IPS DF 4.7 (cell line): Measurements from ENCODE around the gene ASB10.

Source experiments
- DNase-seq: peaks from one replicate; pipeline ENCODE4 v3.0.0-alpha.2; 2013; ENCODE audit warnings: low spot score; ENCODE audit errors: extremely low read depth

The ASB10 gene

GRCh38 chr7:151210087-151210854, 23.2 kb upstream of the ASB10 start, which contains the start of gene H2BK1:
Gene H2BK1 (minus strand): TSS chr7:151210488. CDS start chr7:151210318, 170 bp downstream.
- no peak for DNase-seq

DNA sequence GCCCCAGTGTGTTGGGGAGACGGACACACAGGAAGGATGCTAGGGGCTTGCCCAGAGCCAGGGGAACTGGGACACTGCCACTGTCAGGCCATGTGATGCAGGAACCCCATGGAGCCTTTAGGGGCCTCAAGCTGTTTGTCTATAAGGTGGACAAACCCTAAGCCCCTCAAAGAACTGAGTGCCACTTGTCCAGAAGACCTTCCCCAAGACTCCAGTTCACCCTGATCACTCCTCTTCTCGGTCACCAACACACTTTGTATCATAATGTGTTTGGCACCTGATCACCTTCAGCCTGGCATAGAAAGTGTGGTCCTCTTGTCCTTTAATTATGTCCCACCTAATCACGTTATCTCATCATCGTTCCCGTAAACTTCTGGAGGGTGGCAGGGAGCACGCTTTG, 22.5 kb upstream of the ASB10 start:
- no peak for DNase-seq

- no peak for DNase-seq
These were observed 21.3 kb upstream of the ASB10 start for GRCh38 chr7:151208253-151208862.

DNA sequence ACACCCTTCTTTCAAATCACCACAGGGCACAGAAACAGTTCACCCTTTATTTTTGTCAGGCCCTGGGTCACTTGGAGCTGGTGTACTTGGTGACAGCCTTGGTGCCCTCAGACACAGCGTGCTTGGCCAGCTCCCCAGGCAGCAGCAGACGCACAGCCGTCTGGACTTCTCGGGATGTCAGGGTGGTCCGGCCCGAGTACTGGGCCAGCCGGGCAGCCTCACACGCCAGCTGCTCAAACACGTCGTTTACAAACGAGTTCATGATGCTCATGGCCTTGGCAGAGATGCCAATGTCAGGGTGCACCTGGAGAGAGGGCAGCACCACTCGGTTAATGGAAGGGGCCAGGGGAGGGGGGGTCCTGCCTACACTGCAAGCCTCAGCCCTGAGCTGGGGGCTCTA, 20.8 kb upstream of the ASB10 start:
- no peak for DNase-seq

DNA sequence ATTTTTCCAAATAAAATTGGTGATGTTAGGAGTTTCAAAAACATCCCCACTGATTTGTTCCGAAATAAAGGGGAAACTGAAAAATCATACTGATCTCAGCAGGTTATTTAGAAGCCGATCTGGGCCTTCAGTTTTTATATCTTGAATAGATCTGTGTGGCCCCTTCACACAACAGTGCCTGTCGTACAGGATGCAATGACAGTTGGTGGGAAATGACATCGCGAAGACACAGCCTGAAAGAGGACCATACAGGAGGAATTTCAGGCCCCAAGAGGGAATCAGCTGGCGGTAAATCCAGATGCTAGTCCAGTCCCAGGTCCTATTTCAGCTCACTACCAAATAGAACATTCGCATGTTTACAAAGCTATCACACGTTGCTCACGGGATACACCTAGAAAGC, 20.3 kb upstream of the ASB10 start:
- DNase-seq = no peak

- no peak for DNase-seq
These were observed 19.9 kb upstream of the ASB10 start for GRCh38 chr7:151206914-151207313.

- DNase-seq = no peak
These were observed 18.7 kb upstream of the ASB10 start for GRCh38 chr7:151205730-151206129.

DNA sequence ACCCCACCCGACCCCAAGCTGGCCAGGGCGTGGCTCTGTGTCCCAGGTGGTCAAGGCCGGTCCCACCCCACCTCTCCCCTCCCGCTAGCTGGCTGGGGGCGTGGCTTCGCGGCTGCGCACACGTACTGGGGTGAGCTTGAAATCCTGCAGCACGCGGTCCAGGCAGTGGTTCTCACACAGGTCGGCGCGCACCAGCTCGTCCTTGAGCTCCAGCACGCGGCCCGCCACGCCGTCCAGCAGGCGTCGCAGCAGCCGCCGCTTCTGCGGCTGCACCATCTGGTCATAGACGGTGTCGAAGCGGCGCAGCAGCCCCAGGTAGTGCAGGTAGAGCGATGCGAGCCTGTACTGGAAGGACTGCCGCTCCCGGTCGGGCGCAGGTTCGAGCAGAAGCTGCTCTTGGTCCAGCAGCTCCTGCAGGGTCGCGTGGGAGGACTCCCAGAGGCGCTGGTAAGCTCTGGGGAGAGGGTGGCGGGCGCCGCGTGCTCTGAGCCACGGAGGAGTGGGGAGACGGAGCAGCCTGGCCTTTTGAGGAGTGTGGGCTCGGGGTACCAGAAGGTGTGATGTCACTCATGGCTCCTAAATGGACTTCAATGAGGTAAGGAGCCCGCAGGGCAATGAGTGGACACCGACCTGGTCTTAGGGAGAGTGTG, 17.5 kb upstream of the ASB10 start:
- no peak for DNase-seq

DNA sequence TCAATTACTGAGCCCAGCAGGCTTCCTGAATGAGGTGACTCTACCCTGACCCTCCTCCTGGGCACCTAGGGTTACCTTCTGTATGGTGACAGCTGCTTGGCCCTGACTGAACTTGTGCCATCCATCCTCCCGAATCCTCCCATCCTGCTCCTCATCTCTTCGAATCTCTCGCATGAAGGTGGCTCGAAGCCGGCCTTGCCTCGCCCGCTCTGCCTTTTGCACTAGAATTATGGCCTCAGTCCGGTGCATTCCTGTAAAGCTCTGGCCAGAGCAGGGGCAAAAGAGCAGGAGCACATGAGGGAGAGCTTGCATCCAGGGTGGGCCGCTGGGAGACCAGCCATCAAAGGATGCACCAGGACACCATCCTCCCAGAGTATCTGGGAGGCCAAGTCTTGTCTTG, 15.8 kb upstream of the ASB10 start:
- DNase-seq = no peak

DNA sequence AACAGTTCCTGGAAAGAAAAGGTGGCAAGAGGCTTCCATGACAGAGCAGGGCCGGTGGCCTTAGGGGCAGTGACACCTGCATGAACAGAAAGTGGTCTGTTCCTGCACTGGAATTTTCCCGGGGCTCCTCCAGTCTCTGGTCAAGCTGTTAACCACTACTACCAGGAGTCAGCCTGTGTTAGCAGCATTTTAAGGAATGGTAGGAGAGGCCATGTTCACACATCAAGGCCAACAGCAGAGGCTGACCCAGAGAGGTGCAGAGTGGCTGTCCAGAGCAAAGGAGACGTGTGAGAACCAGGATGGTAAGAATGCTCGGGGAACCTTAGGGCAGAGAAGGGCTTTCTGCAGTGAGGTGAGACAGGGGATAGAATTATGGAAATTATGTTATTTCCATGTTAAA, 14.7 kb upstream of the ASB10 start:
- DNase-seq = no peak

GRCh38 chr7:151201344-151201743, 14.3 kb upstream of the ASB10 start:
- no peak for DNase-seq

DNA sequence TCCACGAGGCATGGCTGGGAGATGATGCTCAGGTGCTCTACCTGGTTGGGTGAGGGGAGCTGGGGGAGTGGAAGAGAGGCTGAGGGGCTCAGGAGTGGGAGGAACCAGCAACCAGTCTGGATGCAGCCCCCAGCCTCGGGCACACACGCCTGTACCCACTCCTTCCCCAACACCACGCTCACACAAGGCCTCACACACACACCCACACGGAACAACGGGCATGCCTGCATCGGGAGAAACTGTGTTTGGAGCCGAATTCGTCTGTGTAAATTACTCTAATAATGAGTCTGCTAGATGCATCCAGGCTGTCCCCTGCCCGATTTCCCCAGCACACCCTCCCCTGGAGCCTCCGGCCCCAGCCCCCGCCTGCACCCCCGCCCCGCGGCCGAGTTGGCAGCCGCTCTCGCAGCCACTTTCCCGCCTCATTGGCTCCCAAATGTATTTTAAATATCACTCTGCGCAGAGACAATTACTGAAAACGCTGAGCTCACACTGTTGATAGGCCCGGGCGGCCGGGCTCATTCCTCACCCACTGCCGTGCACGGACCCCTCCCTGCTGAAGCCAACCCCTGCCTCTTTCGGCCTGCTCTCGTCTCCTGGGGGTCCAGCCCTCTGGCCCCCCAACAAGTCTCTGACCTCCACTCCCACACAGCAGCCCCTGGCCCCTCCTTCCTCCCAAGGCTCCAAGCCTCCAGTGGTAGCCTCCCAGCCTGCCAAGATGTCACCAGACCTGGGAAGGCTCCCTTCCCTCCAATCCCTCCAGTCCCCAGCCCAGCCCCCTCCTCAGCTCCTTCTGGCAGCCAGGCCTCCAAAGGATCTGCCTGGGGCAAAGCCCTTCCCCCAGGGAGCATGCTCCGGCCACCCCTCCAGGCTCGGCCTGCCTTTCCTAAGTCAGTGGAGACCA, 12.1 kb upstream of the ASB10 start:
- no peak for DNase-seq

DNA sequence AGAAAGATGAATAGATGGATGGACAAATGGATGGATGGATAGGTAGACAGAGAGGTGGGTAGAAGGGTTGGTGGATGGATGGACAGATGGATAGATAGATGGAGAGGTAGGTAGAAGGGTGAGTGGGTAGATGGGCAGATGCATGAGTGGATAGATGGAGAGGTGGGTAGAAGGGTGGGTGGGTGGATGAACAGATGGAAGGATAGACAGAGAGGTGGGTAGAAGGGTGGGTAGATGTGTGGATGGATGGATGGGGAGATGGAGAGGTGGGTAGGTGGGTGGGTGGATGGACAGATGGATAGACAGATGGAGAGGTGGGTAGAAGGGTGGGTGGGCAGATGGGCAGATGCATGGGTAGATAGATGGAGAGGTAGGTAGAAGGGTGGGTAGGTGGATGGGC, 10.9 kb upstream of the ASB10 start:
- DNase-seq = no peak

GRCh38 chr7:151195616-151196450, 8.8 kb upstream of the ASB10 start:
- no peak for DNase-seq

GRCh38 chr7:151194188-151194587, 7.1 kb upstream of the ASB10 start:
- no peak for DNase-seq

- DNase-seq = no peak
These were observed 6.3 kb upstream of the ASB10 start for GRCh38 chr7:151193203-151193978.

- no peak for DNase-seq
These were observed 5.0 kb upstream of the ASB10 start for GRCh38 chr7:151192002-151192539.

GRCh38 chr7:151191544-151191943, 4.5 kb upstream of the ASB10 start:
- no peak for DNase-seq

DNA sequence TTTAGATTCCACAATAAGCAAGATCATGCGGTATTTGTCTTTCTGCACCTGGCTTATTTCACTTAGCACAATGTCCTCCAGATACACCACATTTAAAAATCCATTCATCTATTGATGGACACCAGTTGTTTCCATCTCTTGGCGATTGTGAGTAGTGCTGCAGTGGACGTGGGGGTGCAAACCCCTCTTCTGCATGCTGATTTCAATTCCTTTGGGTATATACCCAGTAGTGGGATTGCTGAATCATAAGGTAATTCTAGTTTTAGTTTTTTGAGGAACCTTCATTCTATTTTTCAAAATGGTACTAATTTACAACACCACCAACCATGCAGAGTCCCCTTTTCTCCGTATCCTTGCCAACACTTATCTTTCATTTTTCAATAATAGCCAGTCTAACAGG, 2.0 kb upstream of the ASB10 start:
- DNase-seq = no peak

GRCh38 chr7:151188252-151188542, 1.1 kb upstream of the ASB10 start:
- no peak for DNase-seq
